ENCODE results near the gene ORMDL1.
A peak's percentile ranks its signal among the peaks of the same experiment; 100 is the strongest.
"Not testable (repeated sequence)": the region's sequence is repeated elsewhere in the genome, so short reads cannot be mapped to it uniquely, and the experiment has no call there.

The ORMDL1 gene

DNA sequence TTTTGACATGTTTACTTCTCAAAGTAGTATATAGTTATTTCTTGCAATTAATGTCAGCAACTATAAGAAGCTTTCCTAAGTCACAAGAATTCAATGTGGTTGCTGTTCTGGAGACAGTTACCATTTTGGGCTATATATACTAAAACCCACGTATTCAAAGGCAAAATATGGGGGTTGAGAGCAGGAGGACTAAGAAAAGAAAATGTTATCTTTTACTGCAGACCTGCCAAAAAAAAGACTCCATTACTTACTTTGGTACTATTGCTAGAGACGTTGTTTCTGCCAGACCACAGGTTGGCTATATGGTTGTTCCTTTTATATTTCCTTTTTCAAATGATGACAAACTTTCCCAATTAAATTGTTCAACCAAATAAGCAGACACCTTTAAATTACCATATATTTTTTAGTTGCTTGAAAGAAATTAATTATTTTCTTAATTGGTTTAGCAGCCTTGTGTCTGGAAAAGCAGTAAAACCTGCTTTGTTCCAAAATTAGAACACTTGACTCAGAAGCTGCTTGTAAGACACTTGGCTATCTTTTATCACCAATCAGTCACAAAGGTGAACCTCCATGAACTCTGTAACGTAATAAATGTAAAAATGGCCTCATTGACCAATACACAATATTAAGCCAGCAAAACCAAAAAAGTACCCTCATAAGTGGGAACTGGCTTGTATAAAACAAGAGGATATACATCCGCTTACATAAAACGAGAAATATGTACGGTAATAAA lies 13.4 kb downstream of the ORMDL1 start:
- no peak for DNase-seq (ENCODE audit: low spot score)

GRCh38 chr2:189763908-189764661 lies 20.1 kb downstream of the ORMDL1 start:
- no peak for DNase-seq (ENCODE audit: low spot score)

DNA sequence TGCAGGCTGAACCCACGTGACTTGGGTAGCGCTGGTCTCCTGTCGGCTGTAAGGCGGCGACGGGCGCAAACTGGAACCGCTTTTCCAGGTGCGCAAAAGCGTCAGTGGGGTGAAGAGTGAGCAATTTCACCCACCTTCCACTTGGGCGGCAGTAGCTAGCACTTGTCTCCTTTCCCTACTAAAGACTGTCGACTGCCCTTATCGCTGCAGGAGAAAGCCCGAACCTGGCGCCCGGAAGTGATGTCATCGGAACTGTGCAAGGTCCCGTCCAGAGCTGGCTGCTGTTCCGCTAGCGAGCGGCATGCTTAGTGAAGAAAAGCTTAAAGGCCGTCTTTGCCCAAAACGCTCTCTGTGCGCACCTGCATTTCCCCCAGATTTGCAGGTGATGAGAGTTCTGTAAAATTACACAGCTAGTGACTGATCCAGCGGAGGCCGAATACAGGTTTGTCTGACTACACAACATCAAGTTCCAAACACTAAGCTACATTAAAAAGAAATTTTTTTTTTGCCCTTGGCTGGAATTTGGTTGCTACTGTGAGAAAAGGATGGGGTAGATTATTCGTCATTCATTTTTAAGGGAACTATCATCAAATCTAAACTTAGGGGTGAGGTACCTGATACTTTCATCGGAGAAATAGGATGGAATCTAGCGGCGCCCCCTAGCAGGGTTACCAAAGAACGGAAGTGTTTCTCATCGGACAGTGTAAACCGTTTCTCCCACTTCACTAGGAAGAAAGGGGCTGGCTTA lies 21.4 kb downstream of the ORMDL1 start, which contains the start of gene OSGEPL1:
Gene OSGEPL1, minus strand, starts transcription at position 242 of the 748 bp plus-strand sequence. CDS start 1,152 bp downstream, outside the sequence.
- DNase-seq (ENCODE audit: low spot score) = peak; percentile 93

- no peak for DNase-seq (ENCODE audit: low spot score)
These were observed 21.9 kb downstream of the ORMDL1 start for GRCh38 chr2:189762229-189762550.

- DNase-seq (ENCODE audit: low spot score) = not testable (repeated sequence)
These were observed 24.0 kb downstream of the ORMDL1 start for GRCh38 chr2:189760154-189760553.

GRCh38 chr2:189756311-189756952 lies 27.7 kb downstream of the ORMDL1 start:
- no peak for DNase-seq (ENCODE audit: low spot score)

DNA sequence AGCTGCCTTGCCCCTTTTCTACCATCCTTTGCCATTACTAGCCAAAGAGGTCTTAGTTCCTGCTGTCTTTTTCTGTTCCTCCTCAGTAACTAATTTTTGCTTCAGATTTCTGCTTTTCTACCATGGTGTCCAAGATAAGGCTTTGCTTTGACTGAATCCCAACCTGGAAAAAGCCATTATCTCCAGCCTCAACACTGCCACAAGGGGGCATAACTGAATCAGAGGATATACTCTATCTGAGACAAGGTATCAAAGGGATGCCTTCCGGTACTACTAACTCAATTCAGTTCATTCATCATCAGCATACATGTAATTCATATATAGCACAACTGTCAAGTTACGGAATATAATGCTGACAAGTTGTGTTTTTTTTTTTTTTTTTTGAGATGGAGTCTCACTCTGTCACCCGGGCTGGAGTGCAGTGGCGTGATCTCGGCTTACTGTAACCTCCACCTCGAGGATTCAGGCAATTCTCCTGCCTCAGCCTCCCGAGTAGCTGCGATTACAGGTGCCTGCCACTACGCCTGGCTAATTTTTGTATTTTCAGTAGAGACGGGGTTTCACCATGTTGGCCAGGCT lies 33.0 kb downstream of the ORMDL1 start:
- peak; percentile 59 for DNase-seq (ENCODE audit: low spot score)

DNA sequence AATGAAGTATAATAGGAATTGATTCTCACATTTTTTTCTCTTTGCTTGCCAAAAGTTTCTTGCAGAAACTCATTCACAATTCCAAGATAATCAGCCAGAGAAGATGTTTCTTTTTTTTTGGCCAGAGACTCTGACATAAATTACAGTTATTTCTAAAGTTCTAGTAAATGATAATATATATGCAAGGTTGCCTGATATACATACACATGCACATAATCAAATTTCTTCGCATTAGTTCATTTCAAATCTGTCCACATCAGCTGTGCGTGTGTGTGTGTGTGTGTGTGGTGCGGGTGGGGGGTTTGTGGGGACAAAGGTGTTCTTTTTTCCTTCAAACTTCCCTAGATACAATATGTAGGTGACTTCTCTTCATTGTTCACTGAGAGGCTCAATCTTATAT lies 54.7 kb downstream of the ORMDL1 start:
- no peak for DNase-seq (ENCODE audit: low spot score)

DNA sequence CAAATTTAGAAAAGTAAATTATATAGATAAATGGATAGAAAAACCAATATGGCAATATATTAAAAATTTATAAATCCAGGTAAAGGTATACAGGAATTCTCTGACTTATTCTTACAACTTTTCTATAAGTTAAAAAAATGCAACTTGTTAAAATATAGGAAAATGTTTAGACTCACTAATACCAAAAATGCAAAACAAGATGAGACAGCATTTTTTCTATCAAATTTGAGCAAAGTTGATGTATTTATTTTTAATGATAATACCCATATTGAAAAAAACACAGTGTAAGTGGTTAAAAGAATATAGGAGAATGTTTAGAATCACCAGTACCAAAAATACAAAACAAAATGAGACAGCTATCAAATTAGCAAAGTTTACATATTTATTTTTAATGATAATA lies 57.3 kb downstream of the ORMDL1 start:
- DNase-seq (ENCODE audit: low spot score) = no peak

- no peak for DNase-seq (ENCODE audit: low spot score)
These were observed 57.9 kb downstream of the ORMDL1 start for GRCh38 chr2:189726271-189726670.

DNA sequence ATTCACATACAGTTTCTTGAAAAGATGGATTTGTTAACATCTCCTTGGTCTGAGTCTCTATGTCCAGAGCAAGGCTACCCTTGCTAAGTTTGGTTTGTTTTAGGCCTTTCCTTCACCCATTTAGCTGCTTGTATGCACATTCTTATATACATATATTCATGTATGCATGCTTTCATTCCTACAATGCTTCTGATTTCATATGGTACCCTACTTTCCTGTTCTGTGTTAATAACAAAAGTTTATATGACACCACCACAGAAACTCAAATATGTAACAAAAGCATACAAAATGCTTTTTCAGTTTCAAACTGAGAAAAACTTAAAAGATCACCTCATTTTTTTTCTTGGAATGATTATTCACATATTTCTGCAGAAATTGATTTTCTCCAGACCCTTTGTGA lies 60.9 kb downstream of the ORMDL1 start:
- no peak for DNase-seq (ENCODE audit: low spot score)

Data from CD4-positive, alpha-beta T cell treated with Interleukin-2 at 100 ng/mL for 4 hours (primary cell).